ENCODE measurements around the gene KANSL2.

- TF ChIP-seq CTCF (conservative IDR thresholded peaks at IDR 0.05; ENCODE audit: low read depth, low read length) = no peak
- TF ChIP-seq USF2 (IDR thresholded peaks at IDR 0.05; ENCODE audit: low read depth, low read length) = no peak
- TF ChIP-seq MAZ (IDR thresholded peaks at IDR 0.05; ENCODE audit: borderline replicate concordance, low read depth, low read length) = no peak
- no peak for TF ChIP-seq CEBPB (IDR thresholded peaks at IDR 0.05; ENCODE audit: low read depth, low read length)
- no peak for TF ChIP-seq POLR2A (IDR thresholded peaks at IDR 0.05; ENCODE audit: low read depth, low read length)
- no peak for TF ChIP-seq RAD21 (IDR thresholded peaks at IDR 0.05; ENCODE audit: low read length)
Observed at GRCh38 chr12:48690436-48690835, 8.4 kb upstream of the KANSL2 start.

All from IMR-90 (cell line).